ENCODE results near the gene ERBIN. TPM values are rescaled to one million over a fixed set of nuclear protein-coding genes. Genes with fewer than 3 reads are reported as not detected.

The ERBIN gene
- total and polyA plus RNA-seq, 7 donors = 31.9 to 101 (median 64.9) TPM

DNA sequence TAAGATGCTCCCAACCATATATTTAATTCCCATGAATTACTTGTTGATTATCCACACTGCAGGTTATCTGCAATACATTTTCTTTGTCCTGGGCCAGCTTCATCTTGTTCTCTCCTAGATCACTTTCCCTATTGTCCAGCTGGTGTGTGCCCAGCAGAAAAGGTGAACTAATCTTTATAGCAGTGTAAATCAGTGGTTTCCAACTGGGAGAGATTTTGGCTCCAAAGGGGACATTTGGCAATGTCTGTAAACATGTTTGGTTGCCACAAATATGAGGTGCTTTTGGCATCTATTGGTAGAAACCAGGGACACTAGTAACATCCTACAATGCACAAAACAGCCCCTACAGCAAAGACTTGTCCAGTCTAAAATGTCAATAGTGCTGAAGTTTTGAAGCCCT, 20.1 kb upstream of the ERBIN start:
- H3K36me3 ChIP-seq = no peaks in the 10 kb centered on the region

GRCh38 chr5:65907135-65907534, 19.2 kb upstream of the ERBIN start:
- Histone ChIP-seq H3K27ac (no peak overlapping the region), H3K4me1 (no peaks in the 10 kb centered on the region), H3K27me3 (no peaks in the 10 kb centered on the region), H3K36me3 (no peaks in the 10 kb centered on the region), H3K4me3 (no peak overlapping the region), H3K9me3 (no peaks in the 10 kb centered on the region)
- DNase-seq = no peak
- WGBS, 2 donors = 68 to 86% methylated on average over 2 of the region's 2 CpGs
- TF ChIP-seq POLR2AphosphoS5 (IDR thresholded peaks at IDR 0.05) (no peak), CTCF (IDR thresholded peaks at IDR 0.05) (no peak), POLR2A (IDR thresholded peaks at IDR 0.05) (no peak), EP300 (IDR thresholded peaks at IDR 0.05) (no peak)
- intact Hi-C loops (cut with DNase I) = no loop called here

More for the DNA sequence above, 20.1 kb upstream of the ERBIN start:
- TF ChIP-seq CTCF (IDR thresholded peaks at IDR 0.05) (no peak), POLR2AphosphoS5 (IDR thresholded peaks at IDR 0.05) (no peak), EP300 (IDR thresholded peaks at IDR 0.05) (no peak), POLR2A (IDR thresholded peaks at IDR 0.05) (no peak)
- Histone ChIP-seq H3K27ac (no peak overlapping the region), H3K4me1 (no peaks in the 10 kb centered on the region), H3K27me3 (no peaks in the 10 kb centered on the region), H3K4me3 (no peak overlapping the region), H3K9me3 (no peaks in the 10 kb centered on the region)
- intact Hi-C loops (cut with DNase I) = no loop called here
- DNase-seq = no peak

GRCh38 chr5:65910711-65911110, 15.7 kb upstream of the ERBIN start:
- intact Hi-C loops (cut with DNase I) = no loop called here
- Histone ChIP-seq H3K36me3 (no peaks in the 10 kb centered on the region), H3K4me1 (no peaks in the 10 kb centered on the region), H3K9me3 (no peaks in the 10 kb centered on the region), H3K27ac (no peak overlapping the region), H3K27me3 (no peaks in the 10 kb centered on the region), H3K4me3 (no peak overlapping the region)
- WGBS, 2 donors = 49 to 58% methylated on average over 3 of the region's 3 CpGs
- TF ChIP-seq CTCF (IDR thresholded peaks at IDR 0.05) = no peak
- TF ChIP-seq POLR2AphosphoS5 (IDR thresholded peaks at IDR 0.05) = no peak
- no peak for TF ChIP-seq EP300 (IDR thresholded peaks at IDR 0.05)
- TF ChIP-seq POLR2A (IDR thresholded peaks at IDR 0.05) = no peak
- no peak for DNase-seq

GRCh38 chr5:65912311-65912710, 14.1 kb upstream of the ERBIN start:
- 96 to 97% methylated on average over 3 of the region's 3 CpGs for WGBS, 2 donors
- intact Hi-C loops (cut with DNase I) = no loop called here
- Histone ChIP-seq H3K27me3 (no peaks in the 10 kb centered on the region), H3K36me3 (no peaks in the 10 kb centered on the region), H3K9me3 (no peaks in the 10 kb centered on the region), H3K4me1 (no peaks in the 10 kb centered on the region), H3K27ac (no peak overlapping the region), H3K4me3 (no peak overlapping the region)
- TF ChIP-seq EP300 (IDR thresholded peaks at IDR 0.05) (no peak), POLR2AphosphoS5 (IDR thresholded peaks at IDR 0.05) (no peak)
- no peak for DNase-seq

- Histone ChIP-seq H3K4me3 (no peak overlapping the region), H3K27ac (no peak overlapping the region), H3K4me1 (no peaks in the 10 kb centered on the region), H3K9me3 (no peaks in the 10 kb centered on the region), H3K27me3 (no peaks in the 10 kb centered on the region), H3K36me3 (no peaks in the 10 kb centered on the region)
- WGBS, 2 donors = 84 to 85% methylated on average over 3 of the region's 3 CpGs
- TF ChIP-seq POLR2AphosphoS5 (IDR thresholded peaks at IDR 0.05) = no peak
- no peak for TF ChIP-seq CTCF (IDR thresholded peaks at IDR 0.05)
- no peak for TF ChIP-seq POLR2A (IDR thresholded peaks at IDR 0.05)
- no peak for TF ChIP-seq EP300 (IDR thresholded peaks at IDR 0.05)
- intact Hi-C loops (cut with DNase I) = no loop called here
- no peak for DNase-seq
Observed at GRCh38 chr5:65913519-65913918, 12.9 kb upstream of the ERBIN start.
